Activated CD8-positive, alpha-beta memory T cell treated with anti-CD3 and anti-CD28 coated beads, Interleukin-2, amount 50 U/mL, for 1 hour (primary cell): Measurements from ENCODE around the gene PKD2.

Source experiments
- DNase-seq: peaks from one replicate; pipeline ENCODE4 v3.0.0-alpha.2; 2020; ENCODE audit errors: extremely low read depth

Gene PKD2

DNA sequence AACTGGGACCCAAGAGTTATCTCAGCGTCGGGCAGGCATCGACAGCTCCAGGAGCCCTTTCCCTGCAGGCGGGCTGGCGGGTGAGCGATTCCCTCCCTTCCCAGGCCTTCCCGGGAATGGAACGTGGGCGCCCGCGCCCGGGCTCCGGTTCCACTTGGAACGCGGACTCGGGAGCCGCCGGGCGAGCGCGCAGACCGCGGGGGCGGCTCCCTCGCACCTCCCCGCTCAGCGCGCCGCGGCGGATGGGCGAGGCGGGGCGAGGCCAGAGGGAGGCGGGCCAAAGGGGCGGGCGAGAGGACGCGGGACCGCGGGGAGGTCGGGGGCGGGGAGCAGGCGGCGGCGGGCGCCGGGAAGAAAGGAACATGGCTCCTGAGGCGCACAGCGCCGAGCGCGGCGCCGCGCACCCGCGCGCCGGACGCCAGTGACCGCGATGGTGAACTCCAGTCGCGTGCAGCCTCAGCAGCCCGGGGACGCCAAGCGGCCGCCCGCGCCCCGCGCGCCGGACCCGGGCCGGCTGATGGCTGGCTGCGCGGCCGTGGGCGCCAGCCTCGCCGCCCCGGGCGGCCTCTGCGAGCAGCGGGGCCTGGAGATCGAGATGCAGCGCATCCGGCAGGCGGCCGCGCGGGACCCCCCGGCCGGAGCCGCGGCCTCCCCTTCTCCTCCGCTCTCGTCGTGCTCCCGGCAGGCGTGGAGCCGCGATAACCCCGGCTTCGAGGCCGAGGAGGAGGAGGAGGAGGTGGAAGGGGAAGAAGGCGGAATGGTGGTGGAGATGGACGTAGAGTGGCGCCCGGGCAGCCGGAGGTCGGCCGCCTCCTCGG lies at the start of gene PKD2:
TSS of gene PKD2 (plus strand) at position 332 of the 818 bp plus-strand sequence. CDS start at position 431, 99 bp downstream.
- DNase-seq: peak; percentile 7

DNA sequence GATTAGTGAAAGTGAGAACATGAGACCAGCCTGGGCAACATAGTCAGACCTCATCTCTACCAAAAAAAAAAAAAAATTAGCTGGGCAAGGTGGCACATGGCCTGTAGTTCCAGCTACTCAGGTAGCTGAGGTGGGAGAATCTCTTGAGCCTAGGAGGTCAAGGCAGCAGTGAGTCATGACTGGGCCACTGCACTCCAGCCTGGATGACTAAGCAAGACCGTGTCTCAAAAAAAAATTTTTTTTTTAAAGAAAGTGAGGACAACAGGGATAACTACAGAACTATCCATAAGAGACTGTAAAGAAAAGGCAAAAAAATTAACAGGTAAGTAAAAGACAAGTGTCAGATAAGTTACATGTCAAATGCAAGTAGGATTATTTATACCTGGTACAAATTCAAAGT lies 45.4 kb upstream of the PKD2 start:
- DNase-seq: no peak

DNA sequence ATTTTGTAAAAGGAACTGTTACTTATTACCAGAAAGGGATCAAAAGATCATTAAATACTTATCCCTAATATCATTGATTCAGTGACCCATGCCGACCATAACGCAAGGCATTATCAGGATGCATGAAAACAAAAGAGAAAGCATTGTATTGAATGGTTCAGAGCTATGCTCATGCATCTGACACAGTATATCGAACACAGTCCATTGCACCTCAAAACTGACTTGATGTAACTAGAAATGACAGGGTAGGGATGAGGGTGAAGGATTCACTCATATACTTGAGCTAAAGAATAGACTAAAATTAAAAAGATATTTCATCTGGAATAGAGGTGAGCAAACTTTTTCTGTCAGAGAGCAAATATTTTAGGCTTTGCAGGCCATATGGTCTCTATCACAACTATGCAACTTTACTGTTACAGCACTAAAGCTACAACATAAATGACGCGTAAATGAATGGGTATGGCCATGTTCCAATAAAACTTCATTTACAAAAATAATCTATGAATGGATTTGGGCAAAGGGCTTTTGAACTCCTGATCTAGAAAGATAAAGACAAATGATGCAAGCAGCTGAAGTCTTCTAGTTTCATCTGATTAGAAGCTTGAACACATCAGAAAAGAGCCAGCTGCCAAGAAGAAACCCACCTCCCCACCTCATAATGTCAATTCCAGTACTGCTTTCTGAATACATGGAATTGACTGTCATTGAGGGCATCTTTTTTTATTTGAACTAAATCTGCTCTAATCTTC lies 44.9 kb upstream of the PKD2 start:
- DNase-seq: no peak

DNA sequence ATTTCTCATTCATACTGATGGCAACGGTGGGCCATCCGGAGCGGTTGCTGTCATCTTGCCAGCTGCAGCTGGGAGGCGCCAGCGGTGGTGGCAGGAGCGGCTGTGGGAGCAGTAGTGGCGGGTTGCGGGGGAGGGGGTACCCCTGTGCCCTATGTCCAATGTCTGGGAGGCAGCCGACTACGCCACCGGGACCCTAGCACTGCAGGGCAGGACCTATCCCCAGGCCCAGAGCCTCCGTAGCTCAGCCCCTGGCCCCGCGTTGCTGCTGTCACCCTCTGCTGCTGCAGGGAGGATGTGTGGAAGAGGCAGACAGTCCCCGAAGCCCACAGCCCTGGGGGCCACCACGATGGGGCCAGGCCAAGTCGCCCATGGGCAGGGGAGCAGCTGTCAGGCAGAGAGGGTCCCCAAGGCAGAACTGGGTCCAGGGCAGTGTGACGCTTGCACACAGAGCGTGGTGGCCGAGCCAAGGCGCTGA lies 41.9 kb upstream of the PKD2 start:
- DNase-seq: no peak

DNA sequence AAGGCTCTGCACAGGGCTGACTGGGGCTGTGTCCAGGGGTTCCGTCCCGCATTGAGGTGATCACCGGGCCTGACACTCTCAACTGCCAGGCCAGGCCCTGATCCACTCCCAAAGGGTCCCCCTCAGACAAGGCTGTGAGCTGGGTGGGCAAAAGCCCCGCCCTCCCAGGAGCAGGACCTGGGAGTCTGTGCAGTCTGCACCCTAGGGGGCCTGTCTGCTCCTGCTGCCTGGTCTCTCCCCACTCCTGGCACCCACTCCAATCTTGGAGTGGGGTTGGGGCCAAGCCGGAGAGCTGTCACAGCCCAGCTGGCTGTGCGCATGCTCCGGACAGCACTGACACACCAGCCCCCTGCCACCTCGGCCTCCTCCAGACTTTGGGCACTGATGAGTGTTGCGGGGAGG lies 41.3 kb upstream of the PKD2 start:
- DNase-seq: no peak

DNA sequence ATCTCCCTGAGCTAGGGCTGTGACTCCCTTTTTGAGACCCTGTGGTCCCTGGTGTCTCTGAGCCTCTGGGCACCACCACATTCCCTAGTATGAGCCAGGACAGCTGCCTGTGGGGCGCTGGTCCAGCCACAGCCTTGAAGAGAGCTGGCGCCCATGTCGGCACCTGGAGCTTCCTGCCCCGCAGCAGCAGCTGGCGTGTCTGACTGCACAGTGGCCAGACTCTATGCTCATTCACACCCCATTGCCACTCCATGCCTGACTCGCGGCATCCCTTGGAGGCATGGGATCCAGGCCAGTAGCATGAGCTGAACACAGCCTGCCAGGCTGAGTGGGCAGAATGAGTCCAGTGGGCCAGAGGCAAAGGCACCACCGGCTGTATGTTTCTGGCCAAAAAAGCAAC lies 40.2 kb upstream of the PKD2 start:
- DNase-seq: no peak

DNA sequence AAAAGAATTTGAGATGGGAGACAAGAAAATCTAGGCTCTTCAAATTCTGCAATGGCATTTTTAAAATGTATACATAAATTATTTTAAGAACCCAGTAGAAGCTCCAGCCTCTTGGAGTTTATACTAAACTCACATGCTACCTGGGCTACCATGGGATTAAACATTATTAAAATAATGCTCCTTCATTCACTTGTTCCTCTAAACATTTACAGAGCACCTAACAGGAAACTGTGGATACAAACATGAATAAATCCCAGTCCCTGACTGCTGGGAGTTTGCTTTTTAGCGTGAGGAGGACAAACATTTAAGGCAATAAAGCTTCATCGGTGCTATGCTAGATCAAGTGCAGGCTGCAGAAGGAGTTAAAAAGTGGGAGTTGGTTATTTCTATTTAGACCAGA lies 37.3 kb upstream of the PKD2 start:
- DNase-seq: no peak

DNA sequence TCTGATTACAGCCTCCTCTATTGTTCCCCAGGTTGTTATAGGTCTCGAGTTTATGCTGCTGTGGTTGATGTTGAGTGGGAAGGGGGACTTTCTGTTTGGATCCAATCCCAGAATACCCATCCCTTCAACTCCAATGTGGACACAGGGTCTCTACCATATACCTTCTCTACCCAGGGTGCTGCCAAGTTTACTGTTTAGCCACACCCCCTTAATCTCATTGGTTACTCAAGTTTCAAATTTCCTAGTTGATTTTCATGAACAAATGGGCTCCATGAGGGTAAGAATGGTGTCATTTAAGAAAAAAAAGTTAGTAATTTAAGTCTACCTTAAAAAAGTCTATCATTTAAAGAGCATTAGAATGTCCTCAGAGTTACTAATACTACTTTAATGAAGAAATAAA lies 35.6 kb upstream of the PKD2 start:
- no peak for DNase-seq

DNA sequence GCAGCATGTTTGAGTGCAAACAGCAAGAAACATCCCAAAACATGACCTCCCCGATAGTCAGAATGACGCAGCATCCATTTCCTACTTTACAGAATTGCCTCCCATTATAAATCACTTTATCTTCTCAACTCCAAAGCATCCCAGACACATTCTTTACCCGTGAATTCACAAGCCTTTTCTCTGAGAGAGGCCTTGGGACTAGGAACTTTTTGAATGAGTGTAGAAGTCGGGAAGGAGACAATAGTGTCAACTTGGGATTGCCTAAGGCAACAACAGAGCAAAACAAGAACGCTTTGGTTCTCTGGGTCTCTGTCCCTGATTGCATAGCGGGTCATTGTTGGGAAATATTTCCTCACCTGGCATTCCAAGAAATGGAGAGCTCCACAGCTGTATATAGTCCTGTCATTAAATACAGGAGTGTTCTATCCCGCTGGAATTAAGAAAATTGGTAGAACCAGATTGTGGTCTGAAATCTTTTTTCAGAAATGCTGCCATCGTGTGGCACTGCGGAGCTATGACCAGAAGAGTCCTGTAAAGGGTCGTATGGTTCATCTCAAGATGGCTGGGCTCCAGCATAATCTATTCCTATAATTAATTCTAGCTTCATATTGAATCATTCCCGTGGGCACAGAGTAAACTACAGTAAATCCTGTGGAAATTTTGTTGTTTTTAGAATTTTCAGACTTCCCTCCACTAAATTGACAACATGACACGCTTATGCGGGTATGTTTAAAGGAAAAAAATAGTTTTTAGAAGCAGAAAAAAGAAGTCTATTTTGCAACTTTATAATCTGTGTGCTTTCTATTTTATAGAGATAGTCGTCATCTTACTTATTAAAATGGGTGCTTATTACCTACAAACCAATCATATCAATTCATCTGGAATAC lies 33.9 kb upstream of the PKD2 start:
- DNase-seq: no peak

DNA sequence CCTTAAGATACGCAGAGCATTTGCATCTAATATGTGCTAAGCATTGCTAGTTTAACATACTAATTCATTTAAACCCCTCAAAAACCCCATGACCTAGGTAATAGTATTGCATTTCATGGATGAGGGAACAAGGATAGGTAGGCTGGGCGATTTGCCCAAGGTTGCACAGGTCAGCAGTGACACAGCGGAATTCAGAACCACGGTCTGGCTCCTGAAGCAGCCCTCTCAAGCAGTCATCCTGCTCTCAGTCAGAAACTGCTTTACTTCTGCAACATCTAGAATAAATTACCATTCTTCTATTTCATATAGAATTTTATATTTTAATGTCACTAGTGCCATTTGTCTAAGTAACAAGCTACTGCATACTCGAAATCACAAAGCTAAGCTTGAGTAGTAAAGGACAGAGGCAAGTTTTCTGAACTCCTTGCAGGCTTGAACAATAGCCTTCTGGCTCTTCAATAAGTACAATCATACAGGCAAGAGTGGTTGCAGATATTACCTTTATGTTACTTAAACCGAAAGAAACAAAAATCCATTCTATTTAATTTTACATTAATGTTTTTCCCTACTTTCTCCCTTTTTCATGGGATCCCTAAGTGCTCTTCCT lies 32.5 kb upstream of the PKD2 start:
- DNase-seq: no peak

DNA sequence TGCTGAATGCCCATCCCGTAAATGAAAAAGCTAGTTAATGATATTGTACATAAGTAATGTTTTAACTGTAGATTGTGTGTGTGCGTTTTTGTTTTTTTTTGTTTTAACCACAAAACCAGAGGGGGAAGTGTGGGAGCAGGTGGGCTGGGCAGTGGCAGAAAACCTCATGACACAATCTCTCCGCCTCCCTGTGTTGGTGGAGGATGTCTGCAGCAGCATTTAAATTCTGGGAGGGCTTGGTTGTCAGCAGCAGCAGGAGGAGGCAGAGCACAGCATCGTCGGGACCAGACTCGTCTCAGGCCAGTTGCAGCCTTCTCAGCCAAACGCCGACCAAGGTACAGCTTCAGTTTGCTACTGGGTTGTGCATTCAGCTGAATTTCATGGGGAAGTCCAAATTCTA lies 32.0 kb upstream of the PKD2 start, which contains the start of gene SPP1:
TSS of gene SPP1 (plus strand) at position 249 of the 400 bp plus-strand sequence. CDS start 1,182 bp downstream, outside the sequence.
- DNase-seq: no peak

DNA sequence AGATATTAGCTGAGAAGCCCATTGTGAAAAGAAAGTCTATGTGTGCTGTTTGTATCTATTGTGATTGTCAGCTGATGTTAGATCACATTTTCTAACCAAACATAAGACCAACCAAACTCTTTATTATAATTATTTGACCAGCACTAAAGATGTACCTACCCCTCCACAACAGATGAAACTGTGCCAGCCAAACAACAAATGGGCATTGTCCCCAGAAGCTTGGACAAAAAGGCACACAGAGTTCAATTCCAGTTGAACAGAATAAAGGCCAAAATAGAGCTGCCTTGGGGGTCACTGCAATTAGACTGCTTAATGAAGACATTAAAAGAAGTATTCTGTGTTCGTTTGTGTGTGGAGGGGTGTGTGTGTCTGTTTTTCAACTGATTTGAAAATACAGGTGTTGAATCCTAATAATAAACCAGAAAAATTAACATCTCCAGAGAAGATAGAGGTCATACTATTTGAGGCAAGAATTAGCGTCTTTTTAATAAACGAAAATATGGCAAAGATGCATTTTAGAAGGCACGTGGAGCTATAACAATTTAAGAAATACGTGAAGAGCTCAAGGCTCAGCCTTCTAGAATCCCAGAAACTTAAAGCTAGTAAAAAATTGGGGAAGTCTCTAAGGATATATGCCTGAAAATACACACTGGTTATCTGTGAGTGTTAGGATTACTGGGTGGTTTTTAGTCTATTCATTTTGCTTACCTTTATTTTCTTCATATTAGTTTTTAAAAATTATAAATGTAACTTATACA lies 29.7 kb upstream of the PKD2 start:
- no peak for DNase-seq

DNA sequence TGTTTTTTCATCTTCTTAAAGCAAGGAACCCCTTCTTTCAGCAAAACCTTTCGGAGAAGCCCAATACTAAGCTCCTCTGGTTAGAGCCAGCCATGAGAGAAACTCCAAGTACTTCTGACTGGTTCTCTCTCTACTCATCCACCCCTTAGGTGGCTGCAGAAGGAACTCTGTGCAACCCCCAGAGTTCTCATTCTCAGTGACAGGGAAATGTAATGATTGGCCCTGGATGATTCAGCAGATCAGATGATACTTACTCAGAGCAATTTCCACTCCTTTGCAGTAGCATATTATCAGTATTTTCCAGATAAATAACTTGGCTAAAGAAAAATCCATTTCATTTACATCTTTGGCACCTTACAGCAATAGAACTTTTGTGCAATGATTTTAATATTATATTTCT lies 28.8 kb upstream of the PKD2 start:
- DNase-seq: no peak

DNA sequence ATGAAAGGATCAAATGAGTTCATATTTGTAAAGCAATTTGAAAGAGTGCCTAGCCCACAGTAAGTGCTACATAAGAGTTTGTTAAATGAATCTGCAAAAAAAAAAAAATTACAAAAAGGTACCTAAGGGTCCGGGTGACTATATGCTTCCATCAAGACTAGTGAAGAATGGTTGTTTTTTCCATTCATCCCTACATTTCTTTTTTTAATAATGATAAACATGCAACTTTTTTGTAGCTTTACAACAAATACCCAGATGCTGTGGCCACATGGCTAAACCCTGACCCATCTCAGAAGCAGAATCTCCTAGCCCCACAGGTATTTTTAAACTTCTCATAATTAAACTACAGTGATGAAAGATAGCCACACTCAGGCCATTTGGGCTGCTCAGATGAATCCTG lies 27.6 kb upstream of the PKD2 start:
- DNase-seq: no peak

DNA sequence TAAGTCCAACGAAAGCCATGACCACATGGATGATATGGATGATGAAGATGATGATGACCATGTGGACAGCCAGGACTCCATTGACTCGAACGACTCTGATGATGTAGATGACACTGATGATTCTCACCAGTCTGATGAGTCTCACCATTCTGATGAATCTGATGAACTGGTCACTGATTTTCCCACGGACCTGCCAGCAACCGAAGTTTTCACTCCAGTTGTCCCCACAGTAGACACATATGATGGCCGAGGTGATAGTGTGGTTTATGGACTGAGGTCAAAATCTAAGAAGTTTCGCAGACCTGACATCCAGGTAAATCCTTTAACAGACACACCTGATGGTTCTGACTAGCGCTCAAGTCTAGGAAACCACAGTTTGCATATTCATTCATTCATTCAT lies 25.9 kb upstream of the PKD2 start:
- no peak for DNase-seq

DNA sequence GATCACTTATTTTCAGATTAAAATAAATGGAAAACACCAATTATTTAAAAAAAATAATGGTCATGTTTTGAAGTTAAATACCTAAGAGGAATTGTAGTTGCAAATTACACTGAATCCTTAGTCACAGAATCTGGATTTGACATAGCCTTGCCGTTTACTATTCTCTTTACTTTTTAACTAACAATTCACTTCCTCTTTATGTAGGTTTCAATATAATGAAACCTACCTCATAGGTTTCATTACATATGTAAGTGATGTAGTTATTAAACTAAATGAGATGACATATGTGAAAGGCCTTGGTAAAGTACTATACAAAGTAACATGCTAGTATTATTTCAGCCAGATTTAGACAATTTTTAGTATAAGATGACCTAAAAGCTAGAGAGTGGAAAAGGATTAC lies 25.4 kb upstream of the PKD2 start:
- DNase-seq: no peak

DNA sequence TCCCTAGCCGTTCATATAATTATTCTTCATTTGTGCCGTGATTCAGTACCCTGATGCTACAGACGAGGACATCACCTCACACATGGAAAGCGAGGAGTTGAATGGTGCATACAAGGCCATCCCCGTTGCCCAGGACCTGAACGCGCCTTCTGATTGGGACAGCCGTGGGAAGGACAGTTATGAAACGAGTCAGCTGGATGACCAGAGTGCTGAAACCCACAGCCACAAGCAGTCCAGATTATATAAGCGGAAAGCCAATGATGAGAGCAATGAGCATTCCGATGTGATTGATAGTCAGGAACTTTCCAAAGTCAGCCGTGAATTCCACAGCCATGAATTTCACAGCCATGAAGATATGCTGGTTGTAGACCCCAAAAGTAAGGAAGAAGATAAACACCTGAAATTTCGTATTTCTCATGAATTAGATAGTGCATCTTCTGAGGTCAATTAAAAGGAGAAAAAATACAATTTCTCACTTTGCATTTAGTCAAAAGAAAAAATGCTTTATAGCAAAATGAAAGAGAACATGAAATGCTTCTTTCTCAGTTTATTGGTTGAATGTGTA lies 24.9 kb upstream of the PKD2 start:
- DNase-seq: no peak

DNA sequence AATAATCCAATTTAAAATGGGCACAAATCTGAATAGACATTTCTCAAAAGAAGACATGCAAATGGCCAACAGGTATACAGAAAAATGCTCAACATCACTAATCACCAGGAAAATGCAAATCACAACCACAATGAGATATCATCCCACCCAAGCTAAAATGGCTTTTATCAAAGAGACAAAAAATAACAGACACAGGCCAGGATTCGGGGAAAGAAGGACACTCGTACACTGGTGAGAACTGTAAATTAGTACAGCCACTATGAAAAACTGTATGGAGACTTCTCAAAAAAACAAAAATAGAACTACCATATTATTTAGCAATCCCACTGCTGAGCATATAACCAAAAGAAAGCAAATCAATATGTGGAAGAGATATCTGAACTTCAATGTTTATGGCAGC lies 23.4 kb upstream of the PKD2 start:
- DNase-seq: no peak

DNA sequence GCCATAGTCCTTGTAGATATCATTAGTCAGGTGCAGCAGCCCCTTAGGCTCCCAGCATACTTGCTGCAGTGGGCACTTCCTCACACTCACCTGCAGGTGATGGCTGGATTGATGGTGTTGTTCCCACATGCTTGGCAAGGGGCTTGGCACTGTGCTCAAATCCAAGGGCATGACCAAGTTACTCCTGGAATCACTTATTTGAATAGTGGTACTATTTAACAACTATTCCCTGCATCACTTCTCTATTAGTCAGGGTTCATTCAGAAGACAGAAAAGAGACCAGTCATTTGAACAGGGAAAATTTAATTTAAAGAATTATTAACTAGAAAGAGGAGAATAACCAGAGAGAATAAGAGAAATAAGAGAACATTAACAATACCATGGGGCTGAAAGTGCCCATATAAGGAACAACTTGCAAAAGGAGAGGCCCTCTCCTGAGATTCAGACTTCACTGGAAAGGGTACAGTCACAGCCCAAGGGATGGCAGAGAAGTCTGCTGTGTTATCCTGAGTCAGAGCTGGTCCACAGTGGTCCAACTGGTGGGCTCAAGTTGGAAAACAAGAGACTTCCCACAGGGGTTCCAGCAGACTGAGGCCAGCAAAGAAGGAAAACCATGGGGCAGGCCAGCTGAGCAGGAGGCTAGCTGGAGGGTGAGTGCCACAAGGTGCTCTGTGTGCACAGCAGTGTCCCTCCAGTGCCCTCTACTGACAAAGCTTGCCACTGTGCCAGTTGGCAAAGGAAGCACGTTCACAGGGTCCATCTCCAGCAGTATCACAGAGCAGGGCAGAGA lies 22.1 kb upstream of the PKD2 start:
- DNase-seq: no peak

DNA sequence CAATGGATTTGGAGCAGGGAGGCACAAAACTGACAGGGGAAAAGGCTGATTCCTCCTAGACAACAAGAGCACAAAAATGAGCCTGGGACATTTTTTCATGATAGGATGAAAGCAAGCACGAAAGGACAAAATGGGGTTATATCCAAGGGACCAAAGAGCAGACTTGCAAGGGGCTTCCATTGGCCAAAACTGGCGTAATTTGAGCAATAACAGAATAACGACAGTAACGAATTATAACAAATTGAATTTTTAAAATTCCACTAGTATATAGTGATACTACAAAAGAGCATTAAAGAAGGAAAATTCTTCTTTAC lies 21.6 kb upstream of the PKD2 start:
- no peak for DNase-seq
